ENCODE measurements around the gene CAMK4. TPM values are rescaled to one million over a fixed set of nuclear protein-coding genes. Genes with fewer than 3 reads are reported as not detected.
A peak's percentile ranks its signal among the peaks of the same experiment; 100 is the strongest.

The CAMK4 gene
- total RNA-seq, 2 donors from 2014 or later: 5.4 to 16.2 TPM

GRCh38 chr5:111223101-111223786 lies 940 bp upstream of the CAMK4 start:
- Mint-ChIP-seq H3K27me3 (peaks cover 47 to 61% of the 10 kb centered on the region in 2 donors), H3K27ac (no peak overlapping the region), H3K36me3 (no peaks in the 10 kb centered on the region), H3K9me3 (no peaks in the 10 kb centered on the region), H3K4me1 (ENCODE audit: low read depth in 2 of 2) (peaks cover 11 to 31% of the 10 kb centered on the region in 2 donors), H3K4me3 (peak overlapping the region; percentile 68)
- DNase-seq (ENCODE audit: low spot score) (no peak), ATAC-seq (no peak)

- peaks cover 38 to 46% of the 10 kb centered on the region in 2 donors for H3K27me3 Mint-ChIP-seq
- H3K4me1 Mint-ChIP-seq (ENCODE audit: low read depth in 2 of 2): peaks cover 11 to 34% of the 10 kb centered on the region in 2 donors
- DNase-seq (ENCODE audit: low spot score) (no peak), ATAC-seq (peak; percentile 48 to 74)
- peak overlapping the region; percentile 90 for H3K4me3 Mint-ChIP-seq
- H3K9me3 Mint-ChIP-seq: no peaks in the 10 kb centered on the region
- no peaks in the 10 kb centered on the region for H3K36me3 Mint-ChIP-seq
- peak overlapping the region in 1 of 2 donors; percentile 28 for H3K27ac Mint-ChIP-seq
These were observed 569 bp downstream of the CAMK4 start for GRCh38 chr5:111224561-111225345.

GRCh38 chr5:111225926-111226325 lies 1.7 kb downstream of the CAMK4 start:
- ATAC-seq: no peak

GRCh38 chr5:111226556-111226955 lies 2.4 kb downstream of the CAMK4 start:
- DNase-seq (ENCODE audit: low spot score): no peak
- Mint-ChIP-seq H3K27ac (peak overlapping the region in 1 of 2 donors; percentile 37), H3K4me3 (peak overlapping the region; percentile 90), H3K27me3 (peaks cover 33 to 39% of the 10 kb centered on the region in 2 donors), H3K4me1 (ENCODE audit: low read depth in 2 of 2) (peaks cover 19 to 42% of the 10 kb centered on the region in 2 donors), H3K36me3 (no peaks in the 10 kb centered on the region), H3K9me3 (no peaks in the 10 kb centered on the region)
- no peak for ATAC-seq

More at GRCh38 chr5:111225926-111226325, 1.7 kb downstream of the CAMK4 start:
- Mint-ChIP-seq H3K4me3 (peak overlapping the region; percentile 90), H3K36me3 (no peaks in the 10 kb centered on the region), H3K27me3 (peaks cover 33 to 39% of the 10 kb centered on the region in 2 donors), H3K27ac (peak overlapping the region in 1 of 2 donors; percentile 28), H3K9me3 (no peaks in the 10 kb centered on the region), H3K4me1 (ENCODE audit: low read depth in 2 of 2) (peaks cover 15 to 42% of the 10 kb centered on the region in 2 donors)
- DNase-seq (ENCODE audit: low spot score): no peak

- no peaks in the 10 kb centered on the region for H3K36me3 Mint-ChIP-seq
- peaks cover 31 to 35% of the 10 kb centered on the region in 2 donors for H3K27me3 Mint-ChIP-seq
- H3K9me3 Mint-ChIP-seq: no peaks in the 10 kb centered on the region
- peaks cover 19 to 45% of the 10 kb centered on the region in 2 donors for H3K4me1 Mint-ChIP-seq (ENCODE audit: low read depth in 2 of 2)
- H3K4me3 Mint-ChIP-seq: peak overlapping the region; percentile 62
- peak overlapping the region in 1 of 2 donors; percentile 37 for H3K27ac Mint-ChIP-seq
- ATAC-seq: no peak
- no peak for DNase-seq (ENCODE audit: low spot score)
These were observed 3.1 kb downstream of the CAMK4 start for GRCh38 chr5:111227226-111227782.

GRCh38 chr5:111227801-111228200 lies 3.6 kb downstream of the CAMK4 start:
- Mint-ChIP-seq H3K9me3 (no peaks in the 10 kb centered on the region), H3K27ac (peak overlapping the region in 1 of 2 donors; percentile 37), H3K4me3 (no peak overlapping the region), H3K4me1 (ENCODE audit: low read depth in 2 of 2) (peaks cover 19 to 48% of the 10 kb centered on the region in 2 donors), H3K27me3 (peaks cover 30 to 32% of the 10 kb centered on the region in 2 donors), H3K36me3 (no peaks in the 10 kb centered on the region)
- DNase-seq (ENCODE audit: low spot score) (no peak), ATAC-seq (no peak)

- no peak for ATAC-seq
- peak overlapping the region; percentile 2 for H3K4me3 Mint-ChIP-seq
- H3K9me3 Mint-ChIP-seq: no peaks in the 10 kb centered on the region
- H3K27me3 Mint-ChIP-seq: peaks cover 26 to 32% of the 10 kb centered on the region in 2 donors
- no peak for DNase-seq (ENCODE audit: low spot score)
- H3K27ac Mint-ChIP-seq: peak overlapping the region in 1 of 2 donors; percentile 50
- peaks cover 16 to 40% of the 10 kb centered on the region in 2 donors for H3K4me1 Mint-ChIP-seq (ENCODE audit: low read depth in 2 of 2)
- H3K36me3 Mint-ChIP-seq: no peaks in the 10 kb centered on the region
These were observed 4.5 kb downstream of the CAMK4 start for GRCh38 chr5:111228520-111229220.

- Mint-ChIP-seq H3K9me3 (no peaks in the 10 kb centered on the region), H3K4me1 (ENCODE audit: low read depth in 2 of 2) (peaks cover 16 to 42% of the 10 kb centered on the region in 2 donors), H3K4me3 (peak overlapping the region; percentile 54), H3K36me3 (no peaks in the 10 kb centered on the region), H3K27me3 (peaks cover 26 to 32% of the 10 kb centered on the region in 2 donors), H3K27ac (peak overlapping the region; percentile 50 to 64)
- no peak for ATAC-seq
- no peak for DNase-seq (ENCODE audit: low spot score)
These were observed 5.1 kb downstream of the CAMK4 start for GRCh38 chr5:111229221-111229835.

GRCh38 chr5:111229871-111230810 lies 6.0 kb downstream of the CAMK4 start:
- peak overlapping the region; percentile 50 to 64 for H3K27ac Mint-ChIP-seq
- H3K9me3 Mint-ChIP-seq: no peaks in the 10 kb centered on the region
- peak overlapping the region; percentile 54 for H3K4me3 Mint-ChIP-seq
- H3K4me1 Mint-ChIP-seq (ENCODE audit: low read depth in 2 of 2): peaks cover 12 to 39% of the 10 kb centered on the region in 2 donors
- DNase-seq (ENCODE audit: low spot score) (no peak), ATAC-seq (peak in 1 of 2 donors; percentile 28)
- peaks cover 26 to 27% of the 10 kb centered on the region in 2 donors for H3K27me3 Mint-ChIP-seq
- H3K36me3 Mint-ChIP-seq: no peaks in the 10 kb centered on the region

- no peak for DNase-seq (ENCODE audit: low spot score)
- no peak overlapping the region for H3K27ac Mint-ChIP-seq
These were observed 6.9 kb downstream of the CAMK4 start for GRCh38 chr5:111231119-111231518.

GRCh38 chr5:111232311-111233051 lies 8.3 kb downstream of the CAMK4 start:
- H3K4me1 Mint-ChIP-seq (ENCODE audit: low read depth in 2 of 2): peaks cover 12 to 35% of the 10 kb centered on the region in 2 donors
- no peak overlapping the region for H3K27ac Mint-ChIP-seq
- DNase-seq (ENCODE audit: low spot score): no peak
- H3K27me3 Mint-ChIP-seq: peaks cover 5 to 18% of the 10 kb centered on the region in 2 donors
- no peak for ATAC-seq
- H3K4me3 Mint-ChIP-seq: peak overlapping the region; percentile 4
- no peaks in the 10 kb centered on the region for H3K36me3 Mint-ChIP-seq
- no peaks in the 10 kb centered on the region for H3K9me3 Mint-ChIP-seq

More at GRCh38 chr5:111231119-111231518, 6.9 kb downstream of the CAMK4 start:
- peak in 1 of 2 donors; percentile 8 for ATAC-seq
- Mint-ChIP-seq H3K36me3 (no peaks in the 10 kb centered on the region), H3K9me3 (no peaks in the 10 kb centered on the region), H3K4me3 (peak overlapping the region; percentile 10), H3K27me3 (peaks cover 17 to 22% of the 10 kb centered on the region in 2 donors), H3K4me1 (ENCODE audit: low read depth in 2 of 2) (peaks cover 8 to 29% of the 10 kb centered on the region in 2 donors)

GRCh38 chr5:111233052-111233374 lies 8.8 kb downstream of the CAMK4 start:
- H3K4me3 Mint-ChIP-seq: no peak overlapping the region
- H3K27me3 Mint-ChIP-seq: peaks cover under 1 to 16% of the 10 kb centered on the region in 2 donors
- no peak for ATAC-seq
- H3K9me3 Mint-ChIP-seq: no peaks in the 10 kb centered on the region
- H3K4me1 Mint-ChIP-seq (ENCODE audit: low read depth in 2 of 2): peaks cover 12 to 35% of the 10 kb centered on the region in 2 donors
- H3K36me3 Mint-ChIP-seq: no peaks in the 10 kb centered on the region
- no peak overlapping the region for H3K27ac Mint-ChIP-seq
- DNase-seq (ENCODE audit: low spot score): no peak

All from natural killer cell treated with Interleukin-12 subunit alpha and Interleukin-12 subunit beta and Interleukin-15 and Interleukin-18, amount 100 ng/mL, for 72 hours (primary cell).